Measurements from ENCODE around the gene MACROH2A1. TPM values are rescaled to one million over a fixed set of nuclear protein-coding genes. Genes with fewer than 3 reads are reported as not detected.

Gene MACROH2A1
- total and polyA plus RNA-seq, 10 of the 15 experiments (the other 5 are each of a cell fraction or from before 2014, with no cell fraction given): 45.7 to 230 (median 196) TPM

GRCh38 chr5:135384898-135385297 is 14.1 kb downstream of the MACROH2A1 start:
- no peaks in the 10 kb centered on the region; the same call in none of the 2 replicates for H4K20me1 ChIP-seq (ENCODE audit: control insufficient read depth, insufficient read depth)
- in situ Hi-C loops (cut with MboI) (no loop called here), intact Hi-C loops (cut with micrococcal nuclease; ENCODE audit: unreplicated experiment) (no loop called here)
- H3K27me3 ChIP-seq (replicated peaks in 1 of 2; ENCODE audit: control insufficient read depth in 2 of 2, insufficient read depth in 2 of 2, low read length in 1 of 2): no peaks in the 10 kb centered on the region
- H3K9me3 ChIP-seq (replicated peaks; ENCODE audit: control insufficient read depth, insufficient read depth, low read length): no peaks in the 10 kb centered on the region
- H3K4me3 ChIP-seq: no peak overlapping the region
- DNase-seq (ENCODE audit: low read depth, low spot score) (no peak), ATAC-seq (no peak), FAIRE-seq (no peak)
- no peak overlapping the region for H3K9ac ChIP-seq (ENCODE audit: control insufficient read depth, insufficient read depth, low read length)
- TF ChIP-seq BMI1 (IDR thresholded peaks at IDR 0.05; ENCODE audit: borderline replicate concordance) (no peak), IKZF1 (conservative IDR thresholded peaks at IDR 0.05) (no peak), EZH2 (IDR thresholded peaks at IDR 0.05; ENCODE audit: borderline replicate concordance, control insufficient read depth, low read depth, low read length) (no peak), MEF2B (IDR thresholded peaks at IDR 0.05; ENCODE audit: partially characterized antibody, poor library complexity, severe bottlenecking) (no peak), POLR2AphosphoS5 (IDR thresholded peaks at IDR 0.05; ENCODE audit: low read length) (0 out of 2 replicates have a peak, but pooled peaks have one; percentile 15), SMAD1 (IDR thresholded peaks at IDR 0.05; ENCODE audit: low read depth, partially characterized antibody) (no peak), SP1 (IDR thresholded peaks at IDR 0.05; ENCODE audit: low read depth, low read length) (no peak), TCF3 (IDR thresholded peaks at IDR 0.05; ENCODE audit: borderline replicate concordance, insufficient read depth, low read depth, low read length) (no peak)
- no TSS peak for BruUV-seq (replicated peaks)
- no peak overlapping the region for H3K4me2 ChIP-seq (ENCODE audit: control insufficient read depth, insufficient read depth)
- H3K79me2 ChIP-seq (ENCODE audit: control insufficient read depth, insufficient read depth, low read length): peaks cover 1% of the 10 kb centered on the region
- H3K4me1 ChIP-seq (ENCODE audit: control insufficient read depth, insufficient read depth, low read length): no peaks in the 10 kb centered on the region
- H3K36me3 ChIP-seq (ENCODE audit: control insufficient read depth in 2 of 2, insufficient read depth in 2 of 2, low read length in 1 of 2): peaks cover 36 to 49% of the 10 kb centered on the region in 2 experiments
- ChIA-PET CTCF (interaction anchor here (1.0 kb wide), 1 partner anchor 16 kb away, joined by 3 read pairs; no protein-coding TSS in a partner anchor), SMC1A (ENCODE audit: uncharacterized antibody, unreplicated experiment) (no interaction called here), RAD21 (ENCODE audit: unreplicated experiment) (no interaction called here), POLR2A (no interaction called here)
- H3K27ac ChIP-seq (ENCODE audit: control insufficient read depth, insufficient read depth): no peak overlapping the region
- no peak overlapping the region for H2AFZ ChIP-seq (ENCODE audit: control insufficient read depth, low read depth, low read length)
